ENCODE measurements around the gene STXBP5. TPM values are rescaled to one million over a fixed set of nuclear protein-coding genes. Genes with fewer than 3 reads are reported as not detected.

Gene STXBP5
- total RNA-seq, 2 experiments from 2014 or later = 21.0 to 22.5 TPM

- Histone ChIP-seq H3K4me3 (ENCODE audit: low read length) (no peak overlapping the region), H3K27ac (ENCODE audit: low read depth in 1 of 2, low read length in 2 of 2) (no peak overlapping the region), H3K36me3 (ENCODE audit: insufficient read depth, low read length) (no peaks in the 10 kb centered on the region), H3K9me3 (ENCODE audit: control insufficient read depth in 1 of 2, insufficient read depth in 1 of 2, low read length in 2 of 2) (peaks cover 0 to 4% of the 10 kb centered on the region in 2 experiments), H3K27me3 (ENCODE audit: control insufficient read depth in 1 of 2, insufficient read depth in 2 of 2, low read length in 2 of 2) (no peaks in the 10 kb centered on the region), H3K4me1 (ENCODE audit: insufficient read depth, low read length) (no peaks in the 10 kb centered on the region)
- Mint-ChIP-seq H3K27ac (no peak overlapping the region), H3K9me3 (no peaks in the 10 kb centered on the region), H3K36me3 (ENCODE audit: low read depth) (no peaks in the 10 kb centered on the region), H3K4me3 (no peak overlapping the region), H3K4me1 (ENCODE audit: low read depth) (no peaks in the 10 kb centered on the region), H3K27me3 (peaks cover 14% of the 10 kb centered on the region)
- CTCF ChIA-PET = no interaction called here
- DNase-seq (no peak), ATAC-seq (ENCODE audit: poor library complexity) (no peak)
- POLR2A ChIA-PET = no interaction called here
- intact Hi-C loops (cut with DNase I, micrococcal nuclease) = no loop called here
- TF ChIP-seq CTCF (IDR thresholded peaks at IDR 0.05) = no peak
These were observed 234.7 kb downstream of the STXBP5 start for GRCh38 chr6:147438758-147439528.
